ENCODE results near the gene SDK1.

Gene SDK1

DNA sequence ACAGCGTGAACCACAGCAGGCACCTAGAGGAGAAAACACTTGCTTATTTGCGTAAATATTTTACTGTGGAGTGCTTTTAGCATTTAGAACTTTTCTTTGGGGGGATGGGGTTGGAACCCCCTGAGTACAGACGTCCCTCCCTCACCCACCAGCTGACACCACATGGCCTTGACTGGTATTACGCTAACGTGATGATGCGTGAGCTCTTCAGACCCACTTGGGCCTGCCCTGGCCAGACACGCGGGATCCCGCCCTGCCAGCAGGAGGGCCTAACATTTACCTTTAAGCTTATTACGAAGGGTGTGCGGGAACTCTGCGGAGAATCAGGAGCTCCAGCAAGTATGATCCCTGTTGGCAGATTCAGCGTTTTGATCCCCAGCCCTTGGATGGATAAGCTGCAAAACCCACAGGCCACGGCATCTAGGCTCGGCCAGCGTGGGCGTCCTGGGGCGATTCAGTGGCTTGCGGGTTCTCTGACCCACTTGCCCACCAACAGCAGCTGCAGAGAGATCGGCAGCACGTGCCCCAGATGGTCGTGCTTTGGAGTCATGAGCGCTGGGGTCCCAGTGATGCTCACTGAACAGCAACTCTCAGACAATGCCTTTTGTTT lies 835.6 kb downstream of the SDK1 start:
- Histone ChIP-seq H3K79me2 (ENCODE audit: insufficient read depth, low read length) (no peaks in the 10 kb centered on the region), H2AFZ (ENCODE audit: low read depth, low read length) (no peak overlapping the region), H3K9ac (ENCODE audit: low read depth, low read length) (no peak overlapping the region), H3K4me3 (ENCODE audit: low read depth in 1 of 2, low read length in 2 of 2) (no peak overlapping the region), H3K27me3 (ENCODE audit: insufficient read depth, low read length, poor library complexity) (peaks cover 6% of the 10 kb centered on the region), H3K9me3 (ENCODE audit: insufficient read depth, low read length, severe bottlenecking) (no peaks in the 10 kb centered on the region), H3K4me2 (ENCODE audit: insufficient read depth, low read length) (no peak overlapping the region), H3K27ac (ENCODE audit: low read length) (no peak overlapping the region), H3K4me1 (ENCODE audit: insufficient read depth, low read length) (no peaks in the 10 kb centered on the region), H3K36me3 (ENCODE audit: insufficient read depth, low read length) (no peaks in the 10 kb centered on the region), H4K20me1 (ENCODE audit: insufficient read depth, low read length) (peaks cover 5% of the 10 kb centered on the region; the same call in 1 of the 2 replicates)
- ATAC-seq (ENCODE audit: insufficient read depth, low read depth) (no peak), DNase-seq (no peak)
- TF ChIP-seq, protein P1, sequence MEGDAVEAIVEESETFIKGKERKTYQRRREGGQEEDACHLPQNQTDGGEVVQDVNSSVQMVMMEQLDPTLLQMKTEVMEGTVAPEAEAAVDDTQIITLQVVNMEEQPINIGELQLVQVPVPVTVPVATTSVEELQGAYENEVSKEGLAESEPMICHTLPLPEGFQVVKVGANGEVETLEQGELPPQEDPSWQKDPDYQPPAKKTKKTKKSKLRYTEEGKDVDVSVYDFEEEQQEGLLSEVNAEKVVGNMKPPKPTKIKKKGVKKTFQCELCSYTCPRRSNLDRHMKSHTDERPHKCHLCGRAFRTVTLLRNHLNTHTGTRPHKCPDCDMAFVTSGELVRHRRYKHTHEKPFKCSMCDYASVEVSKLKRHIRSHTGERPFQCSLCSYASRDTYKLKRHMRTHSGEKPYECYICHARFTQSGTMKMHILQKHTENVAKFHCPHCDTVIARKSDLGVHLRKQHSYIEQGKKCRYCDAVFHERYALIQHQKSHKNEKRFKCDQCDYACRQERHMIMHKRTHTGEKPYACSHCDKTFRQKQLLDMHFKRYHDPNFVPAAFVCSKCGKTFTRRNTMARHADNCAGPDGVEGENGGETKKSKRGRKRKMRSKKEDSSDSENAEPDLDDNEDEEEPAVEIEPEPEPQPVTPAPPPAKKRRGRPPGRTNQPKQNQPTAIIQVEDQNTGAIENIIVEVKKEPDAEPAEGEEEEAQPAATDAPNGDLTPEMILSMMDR (IDR thresholded peaks at IDR 0.05; ENCODE audit: borderline replicate concordance, extremely low read depth, low read length, poor library complexity, severe bottlenecking): no peak
- no peak for TF ChIP-seq EZH2 (IDR thresholded peaks at IDR 0.05; ENCODE audit: borderline replicate concordance, low read depth, low read length, severe bottlenecking)

DNA sequence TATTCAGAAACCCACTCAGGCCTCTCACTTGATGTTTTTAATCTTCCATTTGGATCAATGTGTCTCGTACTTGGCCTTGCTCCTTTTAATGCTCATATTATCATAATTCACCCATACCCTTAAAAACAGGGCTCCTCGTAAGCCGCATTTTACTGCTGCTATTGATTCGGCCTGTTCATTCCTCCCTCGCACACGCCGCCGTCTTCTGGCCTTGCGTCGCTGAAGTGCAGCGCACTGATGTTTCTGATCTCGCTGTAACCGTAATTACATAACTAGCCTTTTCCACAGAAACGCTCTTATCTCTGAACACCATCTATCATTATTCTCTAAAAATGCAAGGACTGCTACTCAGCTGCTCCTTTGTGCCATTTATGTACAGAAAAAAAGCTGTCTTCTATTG lies 836.5 kb downstream of the SDK1 start:
- Histone ChIP-seq H3K9ac (ENCODE audit: low read depth, low read length) (no peak overlapping the region), H2AFZ (ENCODE audit: low read depth, low read length) (no peak overlapping the region), H3K9me3 (ENCODE audit: insufficient read depth, low read length, severe bottlenecking) (no peaks in the 10 kb centered on the region), H3K4me1 (ENCODE audit: insufficient read depth, low read length) (no peaks in the 10 kb centered on the region), H3K4me3 (ENCODE audit: low read depth in 1 of 2, low read length in 2 of 2) (no peak overlapping the region), H3K36me3 (ENCODE audit: insufficient read depth, low read length) (no peaks in the 10 kb centered on the region), H3K27ac (ENCODE audit: low read length) (no peak overlapping the region), H3K27me3 (ENCODE audit: insufficient read depth, low read length, poor library complexity) (peaks cover 6% of the 10 kb centered on the region), H4K20me1 (ENCODE audit: insufficient read depth, low read length) (peaks cover 5% of the 10 kb centered on the region; the same call in 1 of the 2 replicates), H3K4me2 (ENCODE audit: insufficient read depth, low read length) (no peak overlapping the region), H3K79me2 (ENCODE audit: insufficient read depth, low read length) (no peaks in the 10 kb centered on the region)
- DNase-seq: no peak
- no peak for TF ChIP-seq EZH2 (IDR thresholded peaks at IDR 0.05; ENCODE audit: borderline replicate concordance, low read depth, low read length, severe bottlenecking)
- TF ChIP-seq, protein P1 (IDR thresholded peaks at IDR 0.05; ENCODE audit: borderline replicate concordance, extremely low read depth, low read length, poor library complexity, severe bottlenecking): no peak
- no peak for ATAC-seq (ENCODE audit: insufficient read depth, low read depth)

DNA sequence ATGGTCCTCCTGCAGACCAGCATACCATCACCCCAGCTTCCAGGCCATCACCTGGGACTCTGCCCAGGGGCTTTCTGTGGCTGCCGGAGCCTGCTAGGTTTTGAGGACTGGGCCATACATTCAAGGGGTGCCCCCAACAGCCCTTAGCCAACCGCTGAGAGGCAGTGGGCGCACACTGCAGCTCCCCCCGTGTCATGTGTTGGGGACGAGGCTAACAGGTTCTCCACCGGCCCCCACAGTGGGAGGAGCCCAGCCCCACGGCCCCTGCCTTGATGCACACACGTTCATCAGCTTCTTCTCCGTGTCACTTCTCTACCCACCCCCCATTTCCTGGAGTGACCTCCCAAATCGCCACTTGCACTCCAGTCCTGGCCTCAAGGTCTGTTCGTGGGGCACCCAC lies 837.8 kb downstream of the SDK1 start:
- no peak for ATAC-seq (ENCODE audit: insufficient read depth, low read depth)
- TF ChIP-seq EZH2 (IDR thresholded peaks at IDR 0.05; ENCODE audit: borderline replicate concordance, low read depth, low read length, severe bottlenecking): no peak
- TF ChIP-seq, protein P1 (IDR thresholded peaks at IDR 0.05; ENCODE audit: borderline replicate concordance, extremely low read depth, low read length, poor library complexity, severe bottlenecking): no peak

More for the DNA sequence above, 837.8 kb downstream of the SDK1 start:
- no peaks in the 10 kb centered on the region for H3K4me1 ChIP-seq (ENCODE audit: insufficient read depth, low read length)
- no peaks in the 10 kb centered on the region for H3K79me2 ChIP-seq (ENCODE audit: insufficient read depth, low read length)
- no peak overlapping the region for H2AFZ ChIP-seq (ENCODE audit: low read depth, low read length)
- H3K36me3 ChIP-seq (ENCODE audit: insufficient read depth, low read length): no peaks in the 10 kb centered on the region
- H3K4me3 ChIP-seq (ENCODE audit: low read depth in 1 of 2, low read length in 2 of 2): no peak overlapping the region
- no peak overlapping the region for H3K4me2 ChIP-seq (ENCODE audit: insufficient read depth, low read length)
- no peak overlapping the region for H3K9ac ChIP-seq (ENCODE audit: low read depth, low read length)
- no peaks in the 10 kb centered on the region for H4K20me1 ChIP-seq (ENCODE audit: insufficient read depth, low read length)
- H3K27ac ChIP-seq (ENCODE audit: low read length): no peak overlapping the region
- no peaks in the 10 kb centered on the region for H3K9me3 ChIP-seq (ENCODE audit: insufficient read depth, low read length, severe bottlenecking)
- DNase-seq: no peak
- no peaks in the 10 kb centered on the region for H3K27me3 ChIP-seq (ENCODE audit: insufficient read depth, low read length, poor library complexity)
